ENCODE measurements around the gene AHRR. TPM values are rescaled to one million over a fixed set of nuclear protein-coding genes. Genes with fewer than 3 reads are reported as not detected.

Gene AHRR
- total and polyA plus RNA-seq, 9 of the 15 experiments (the other 6 are each of a cell fraction or from before 2014, with no cell fraction given) = 0.06 to 1.6 (median 0.75) TPM; not detected in 1

GRCh38 chr5:317086-317811 lies 4.3 kb upstream of the AHRR start (continued):
- TF ChIP-seq MYNN (IDR thresholded peaks at IDR 0.05) (0 out of 2 replicates have a peak, but pooled peaks have one; percentile 41), MYNN (CRISPR knock-in tag; IDR thresholded peaks at IDR 0.05) (no peak), HCFC1 (IDR thresholded peaks at IDR 0.05; ENCODE audit: low read depth, low read length) (0 out of 2 replicates have a peak, but pooled peaks have one; percentile 17), CEBPB (tag; IDR thresholded peaks at IDR 0.05) (no peak), POLR2AphosphoS2 (IDR thresholded peaks at IDR 0.05; ENCODE audit: low read length) (0 out of 2 replicates have a peak, but pooled peaks have one; percentile 48), POLR2A (conservative IDR thresholded peaks at IDR 0.05) (0 out of 2 replicates have a peak, but pooled peaks have one; percentile 30), STAG1 (CRISPR knock-in tag; IDR thresholded peaks at IDR 0.05; ENCODE audit: borderline replicate concordance) (peak; percentile 69; the same call in 1 of the 2 replicates), RAD21 (CRISPR knock-in tag; conservative IDR thresholded peaks at IDR 0.05 in 1 of 2, IDR thresholded peaks at IDR 0.05 in 1 of 2) (peak; percentile 72 to 86)

- ChIA-PET CTCF (ENCODE audit: low intra/inter-chr PET ratio) (no interaction called here), POLR2A (no interaction called here)
- Histone ChIP-seq H3K27me3 (ENCODE audit: control insufficient read depth in 2 of 2, insufficient read depth in 2 of 2, low read length in 2 of 2) (peaks cover 0 to 18% of the 10 kb centered on the region in 2 experiments; a peak in 2 of 5 replicates), H3K9me3 (replicated peaks; ENCODE audit: control insufficient read depth, insufficient read depth, low read depth, low read length) (no peaks in the 10 kb centered on the region), H3K9me1 (ENCODE audit: control insufficient read depth, insufficient read depth, low read length) (no peaks in the 10 kb centered on the region), H3K27ac (ENCODE audit: extremely low read depth, low read depth, low read length) (no peak overlapping the region), H3K9ac (ENCODE audit: insufficient read depth in 1 of 2, low read depth in 2 of 2, low read length in 2 of 2) (no peak overlapping the region), H3K36me3 (ENCODE audit: control insufficient read depth, insufficient read depth, low read length) (peaks cover 35% of the 10 kb centered on the region; the same call in 2 of the 3 replicates), H3K4me2 (ENCODE audit: insufficient read depth, low read length) (no peak overlapping the region), H3K4me1 (replicated peaks in 1 of 2; ENCODE audit: control insufficient read depth in 2 of 2, insufficient read depth in 2 of 2, low read length in 2 of 2) (peaks cover 0 to 58% of the 10 kb centered on the region in 2 experiments; a peak in 2 of 5 replicates), H3K4me3 (no peak overlapping the region), H4K20me1 (replicated peaks; ENCODE audit: control insufficient read depth, insufficient read depth, low read length) (peaks cover 16% of the 10 kb centered on the region), H3K79me2 (ENCODE audit: control insufficient read depth, insufficient read depth, low read length) (no peaks in the 10 kb centered on the region), H2AFZ (ENCODE audit: low read depth, low read length) (no peak overlapping the region)
- ATAC-seq (no peak), DNase-seq (ENCODE audit: extremely low read depth in 1 of 4, low spot score in 3 of 4) (no peak), FAIRE-seq (no peak)
- in situ Hi-C loops (cut with MboI) (no loop called here), intact Hi-C loops (cut with micrococcal nuclease) (no loop called here)
- TF ChIP-seq ILK (tag; IDR thresholded peaks at IDR 0.05; ENCODE audit: borderline replicate concordance, low read depth) = no peak
- TF ChIP-seq POLR2G (IDR thresholded peaks at IDR 0.05; ENCODE audit: low read depth, low read length) = 0 out of 2 replicates have a peak, but pooled peaks have one; percentile 40
- WGBS (ENCODE audit: insufficient coverage, low coverage, missing lambda C conversion rate) = 42% methylated on average over 14 of the region's 15 CpGs
- no TSS peak for BruUV-seq (replicated peaks)
These were observed 3.1 kb upstream of the AHRR start for GRCh38 chr5:318341-318897.
